Stomach (tissue), 4 donors: ENCODE measurements around the gene COG2.

ENCODE experiments used
- CTCF ChIP-seq, 7 experiments: fragments of 450-650 bp in 4 of 7; fragments of 200-600 bp in 3 of 7; sonication (generic) in 3 of 7; IDR thresholded peaks; one replicate each; pipeline ENCODE4 v1.5.1; 2016 to 2019; ENCODE audit warnings: antibody characterized with exemption in 7 of 7, control low read depth in 2 of 7, mild to moderate bottlenecking in 1 of 7
- POLR2A ChIP-seq, 4 donors: fragments of 450-650 bp; IDR thresholded peaks; one replicate each; pipeline ENCODE4 v1.6.1; 2016; ENCODE audit warnings: antibody characterized with exemption in 4 of 4, control low read depth in 2 of 4, mild to moderate bottlenecking in 1 of 4, moderate library complexity in 1 of 4
- POLR2AphosphoS5 ChIP-seq, 3 donors: sonication (generic); formaldehyde crosslinking; IDR thresholded peaks; one replicate each; pipeline ENCODE4 v1.6.1; 2016; ENCODE audit warnings: antibody characterized with exemption in 3 of 3

- TF ChIP-seq CTCF (IDR thresholded peaks at IDR 0.05) (no peak), POLR2AphosphoS5 (IDR thresholded peaks at IDR 0.05) (no peak), POLR2A (IDR thresholded peaks at IDR 0.05) (no peak)
These were observed 71.2 kb downstream of the COG2 start for GRCh38 chr1:230713547-230713914.
